HFFc6 (cell line): Measurements from ENCODE around the gene IGSF6. TPM values are rescaled to one million over a fixed set of nuclear protein-coding genes. Genes with fewer than 3 reads are reported as not detected.
A peak's percentile ranks its signal among the peaks of the same experiment; 100 is the strongest.
"Not testable (repeated sequence)": the region's sequence is repeated elsewhere in the genome, so short reads cannot be mapped to it uniquely, and the experiment has no call there.

ENCODE experiments used
- DNase-seq: peaks from one replicate; pipeline ENCODE4 v3.0.0-alpha.2; 2018
- H3K27ac Mint-ChIP-seq: 2 replicates; pipeline ENCODE4 v1.8.0; 2020; ENCODE audit warnings: mild to moderate bottlenecking, mixed read lengths
- H3K27me3 Mint-ChIP-seq: 2 replicates; pipeline ENCODE4 v1.8.0; 2021; ENCODE audit warnings: mild to moderate bottlenecking, moderate library complexity, mixed read lengths; ENCODE audit not compliant: insufficient read depth
- H3K36me3 Mint-ChIP-seq: 2 replicates; pipeline ENCODE4 v1.8.0; 2021; ENCODE audit warnings: low read depth, mixed read lengths
- H3K4me1 Mint-ChIP-seq: 2 replicates; pipeline ENCODE4 v1.8.0; 2020; ENCODE audit warnings: low read depth, mixed read lengths
- H3K4me3 Mint-ChIP-seq: 2 replicates; pipeline ENCODE4 v1.8.0; 2020; ENCODE audit warnings: mild to moderate bottlenecking, moderate library complexity, mixed read lengths
- H3K9me3 Mint-ChIP-seq: 2 replicates; pipeline ENCODE4 v1.8.0; 2020; ENCODE audit warnings: mild to moderate bottlenecking, mixed read lengths
- CTCF ChIP-seq: fragments of 200-600 bp; sonication (generic); IDR thresholded peaks from 2 replicates; pipeline ENCODE4 v1.5.0; 2021; ENCODE audit warnings: antibody characterized with exemption, mild to moderate bottlenecking
- long read RNA-seq: library from polyadenylated mRNA; unstranded; transcript quantifications from one replicate; pipeline ENCODE4 v2.0.0, GENCODE V29; 2019
- total RNA-seq, 6 experiments: library from RNA; stranded (reverse); fragmentation: NEBNext Ultra II Directional; extraction: Animal tissue kit (Norgen Biotek cat#: 25700); gene quantifications; 2 replicates in 1 of 6; 3 replicates in 5 of 6; pipeline ENCODE4 v1.2.3, GENCODE V29; 2021

Gene IGSF6
- not detected for total RNA-seq
- long read RNA-seq, result 0 reads

- Mint-ChIP-seq H3K4me3 (no peak within 1 kb of the TSS), H3K9me3 (no peaks in the 10 kb centered on the region), H3K36me3 (peaks cover 5% of the 10 kb centered on the region; the same call in 1 of the 2 replicates), H3K4me1 (peaks cover 33% of the 10 kb centered on the region), H3K27me3 (0 out of 2 replicates have a peak, but pooled peaks cover 2% of the 10 kb centered on the region), H3K27ac (no peak within 1 kb of the TSS)
- TF ChIP-seq CTCF, result no peak
- no peak for DNase-seq
Measured at GRCh38 chr16:21652453-21652852, at the start of gene IGSF6. IGSF6 (minus strand) TSS chr16:21652608; CDS start chr16:21652598, 10 bp downstream.

GRCh38 chr16:21701271-21701670 lies 48.9 kb upstream of the IGSF6 start:
- Mint-ChIP-seq H3K36me3 (no peaks in the 10 kb centered on the region), H3K4me3 (no peak overlapping the region), H3K4me1 (no peaks in the 10 kb centered on the region), H3K9me3 (no peaks in the 10 kb centered on the region), H3K27me3 (peaks cover 20% of the 10 kb centered on the region; the same call in 1 of the 2 replicates), H3K27ac (no peak overlapping the region)
- no peak for TF ChIP-seq CTCF
- no peak for DNase-seq

GRCh38 chr16:21698169-21699032 lies 46.0 kb upstream of the IGSF6 start:
- Mint-ChIP-seq H3K27ac (no peak overlapping the region), H3K4me3 (no peak overlapping the region), H3K4me1 (no peaks in the 10 kb centered on the region), H3K36me3 (no peaks in the 10 kb centered on the region), H3K27me3 (peaks cover 31% of the 10 kb centered on the region), H3K9me3 (no peaks in the 10 kb centered on the region)
- no peak for DNase-seq
- TF ChIP-seq CTCF, result peak; percentile 20; the same call in 1 of the 2 replicates

GRCh38 chr16:21697032-21697431 lies 44.6 kb upstream of the IGSF6 start:
- H3K4me3 Mint-ChIP-seq, result no peak overlapping the region
- H3K27ac Mint-ChIP-seq, result no peak overlapping the region
- H3K36me3 Mint-ChIP-seq, result no peaks in the 10 kb centered on the region
- DNase-seq, result no peak
- H3K27me3 Mint-ChIP-seq, result peaks cover 37% of the 10 kb centered on the region
- TF ChIP-seq CTCF, result no peak
- H3K9me3 Mint-ChIP-seq, result no peaks in the 10 kb centered on the region
- no peaks in the 10 kb centered on the region for H3K4me1 Mint-ChIP-seq

- Mint-ChIP-seq H3K9me3 (no peaks in the 10 kb centered on the region), H3K4me1 (no peaks in the 10 kb centered on the region), H3K4me3 (no peak overlapping the region), H3K27me3 (peaks cover 26% of the 10 kb centered on the region), H3K27ac (no peak overlapping the region), H3K36me3 (no peaks in the 10 kb centered on the region)
- no peak for DNase-seq
- no peak for TF ChIP-seq CTCF
Measured at GRCh38 chr16:21694609-21695008, 42.2 kb upstream of the IGSF6 start.

- not testable (repeated sequence) for H3K36me3 Mint-ChIP-seq, H3K4me3 Mint-ChIP-seq, DNase-seq, H3K9me3 Mint-ChIP-seq, H3K4me1 Mint-ChIP-seq, H3K27ac Mint-ChIP-seq
- H3K27me3 Mint-ChIP-seq, result peaks cover 28% of the 10 kb centered on the region
Measured at GRCh38 chr16:21690967-21691366, 38.6 kb upstream of the IGSF6 start.
